ENCODE data around the gene PDE6D.

GRCh38 chr2:231803501-231804138 lies 22.5 kb upstream of the PDE6D start:
- TF ChIP-seq POLR2A (IDR thresholded peaks at IDR 0.05) (no peak), CTCF (IDR thresholded peaks at IDR 0.05) (no peak)
